Heart right ventricle (tissue), 16 donors: ENCODE results near the gene KCNE2. TPM values are rescaled to one million over a fixed set of nuclear protein-coding genes. Genes with fewer than 3 reads are reported as not detected.

Experiments used
- ATAC-seq, 8 donors: fragments of 200-7000 bp; cut with Tn5 transposase; one replicate each; pipeline ENCODE4 v1.9.1; 2020; ENCODE audit warnings: mild to moderate bottlenecking in 8 of 8, moderate library complexity in 8 of 8, moderate number of reproducible peaks in 1 of 8
- DNase-seq, 2 donors: peaks; one replicate each; pipeline ENCODE4 v3.0.0-alpha.2; 2020
- H3K27ac ChIP-seq, 10 donors: fragments of 200-600 bp; sonication (generic) in 2 of 10; one replicate each; pipeline versions ENCODE4 v1.5.0 to v1.8.0; 2020 to 2022; ENCODE audit warnings: mild to moderate bottlenecking in 3 of 10
- H3K27me3 ChIP-seq, 7 donors: fragments of 200-600 bp; one replicate each; pipeline ENCODE4 v1.8.0; 2021 to 2022; ENCODE audit warnings: mild to moderate bottlenecking in 2 of 7
- H3K36me3 ChIP-seq, 9 donors: fragments of 200-600 bp; sonication (generic) in 1 of 9; one replicate each; pipeline versions ENCODE4 v1.5.0 to v1.8.0; 2020 to 2022; ENCODE audit warnings: mild to moderate bottlenecking in 2 of 9
- H3K4me1 ChIP-seq, 9 donors: fragments of 200-600 bp; sonication (generic) in 1 of 9; one replicate each; pipeline versions ENCODE4 v1.5.0 to v1.8.0; 2020 to 2022; ENCODE audit warnings: mild to moderate bottlenecking in 4 of 9
- H3K4me3 ChIP-seq, 10 donors: fragments of 200-600 bp; sonication (generic) in 2 of 10; one replicate each; pipeline versions ENCODE4 v1.5.0 to v1.8.0; 2020 to 2022; ENCODE audit warnings: mild to moderate bottlenecking in 7 of 10, moderate library complexity in 2 of 10
- H3K9me3 ChIP-seq, 11 donors: fragments of 200-600 bp in 10 of 11; sonication (generic) in 2 of 11; one replicate each; pipeline versions ENCODE4 v1.5.0 to v1.8.0; 2013 to 2022; ENCODE audit warnings: mild to moderate bottlenecking in 2 of 11, control low read depth in 1 of 11, moderate library complexity in 1 of 11
- CTCF ChIP-seq, 9 donors: fragments of 200-600 bp; sonication (generic) in 2 of 9; IDR thresholded peaks; one replicate each; pipeline versions ENCODE4 v1.5.0 to v1.8.0; 2021 to 2022; ENCODE audit warnings: antibody characterized with exemption in 9 of 9, mild to moderate bottlenecking in 5 of 9, moderate library complexity in 1 of 9
- WGBS, 2 donors: extraction: QIAGEN DNeasy Blood & Tissue Kit; methylation state at CpG; one replicate each; pipeline ENCODE4 v1.1.7; 2013; ENCODE audit warnings: inconsistent platforms in 1 of 2; 5-methylcytosine and 5-hydroxymethylcytosine counted together
- intact Hi-C, 10 donors: fragments of 100-400 bp; cut with DNase I; formaldehyde crosslinking; loops; one replicate each; pipeline versions ENCODE4 v1.11.1 to v1.14.2; 2022
- polyA plus RNA-seq, 2 donors: library from polyadenylated mRNA; stranded (reverse); fragments of 200-250 nt; gene quantifications; one replicate each; pipeline ENCODE4 v1.2.3, GENCODE V29; 2013
- total RNA-seq, 10 donors: library from RNA; stranded (reverse); fragmentation: NEBNext Ultra II Directional in 3 of 10; extraction: Animal tissue kit (Norgen Biotek cat#: 25700) in 3 of 10; gene quantifications; one replicate each; pipeline versions ENCODE4 v1.2.1 to v1.2.4, GENCODE V29; 2021 to 2023
- donor health status: Arrhythmogenic right ventricular cardiomyopathy.
- donor health status: ischemic (EF 13 %, LVEDD 7.1; RV severe dilation, severe dysfunction).
- donor health status: healthy with polysubstance abuse.
- donor health status: DM: no; HTN: yes; CAD: no.
- donor health status: DM: no; HTN: no; CAD: no.
- donor health status: ischemic (EF 25% LVEDD 6.9; RV normal size, moderate dysfunction).
- donor health status: ischemic (EF 25% LVEDD 5.7; RV mildly dilated, moderate dysfunction).
- donor health status: healthy.
- donor health status: DM: yes; HTN: yes; CAD: no.
- donor health status: Ischemic cardiomyopathy.
- donor health status: ischemic (EF 35%, LVEDD 5.7; RV mildly dilated, moderate dysfunction).
- donor health status: nonischemic (EF 11% LVEDD 7.7; RV severe dilation, severe dysfunction).
- donor health status: DM: yes; HTN: yes; CAD: no.
- donor health status: PGD.
- donor health status: ischemic (EF 29% LVEDD 5.4; RV normal size, mild dysfunction).
- donor health status: nonischemic (EF 23%, LVEDD 6.1; RV moderate dilation, normal function).

The KCNE2 gene
- total and polyA plus RNA-seq, 12 donors, result 0.04 to 0.73 TPM; not detected in 10

DNA sequence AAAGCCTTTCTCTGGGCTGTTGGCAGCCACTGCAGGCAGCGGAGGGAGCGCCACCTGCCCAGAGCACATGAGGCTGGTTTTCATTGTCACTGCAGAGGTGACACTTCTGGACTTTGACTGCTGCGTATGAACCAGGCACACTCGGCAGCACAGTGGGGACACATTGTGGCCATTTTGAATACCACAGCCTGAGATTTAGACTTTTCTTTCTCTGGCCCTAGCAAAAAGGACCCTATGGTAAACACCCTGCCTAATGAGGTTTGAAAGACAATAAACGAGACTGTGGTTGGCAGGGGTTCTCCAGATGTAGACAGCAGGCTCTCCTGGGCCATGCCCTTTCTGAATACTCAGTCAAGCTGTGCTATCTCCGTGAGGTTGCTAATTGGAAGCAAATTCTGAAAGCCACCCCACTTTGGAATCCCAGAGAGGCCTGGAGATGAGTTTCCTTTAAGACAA, 12.0 kb upstream of the KCNE2 start:
- 23 to 32% methylated on average over 6 of the region's 6 CpGs for WGBS, 2 donors
- H3K4me1 ChIP-seq, result peaks cover 0 to 21% (median 5%) of the 10 kb centered on the region in 9 donors
- peak; percentile 55 to 82 (median 69) for TF ChIP-seq CTCF (IDR thresholded peaks at IDR 0.05)
- intact Hi-C loops, result loop anchor here in 7 of 10 donors (1.0 to 2.0 kb wide), 3 partner anchors 427 to 429 kb away; no protein-coding TSS in a partner anchor
- ATAC-seq (peak; percentile 77 to 93 (median 80)), DNase-seq (peak; percentile 34 to 50)
- H3K27me3 ChIP-seq, result peaks cover 0 to 6% (median 0%) of the 10 kb centered on the region in 7 donors
- no peaks in the 10 kb centered on the region for H3K36me3 ChIP-seq
- no peak overlapping the region for H3K27ac ChIP-seq
- no peaks in the 10 kb centered on the region for H3K9me3 ChIP-seq
- no peak overlapping the region for H3K4me3 ChIP-seq

- intact Hi-C loops, result no loop called here
- peaks cover 0 to 6% (median 0%) of the 10 kb centered on the region in 7 donors for H3K27me3 ChIP-seq
- peaks cover 0 to 13% (median 5%) of the 10 kb centered on the region in 9 donors for H3K4me1 ChIP-seq
- H3K27ac ChIP-seq, result no peak overlapping the region
- no peak for ATAC-seq
- no peaks in the 10 kb centered on the region for H3K36me3 ChIP-seq
- H3K4me3 ChIP-seq, result no peak overlapping the region
- WGBS, 2 donors, result 87 to 90% methylated on average over 4 of the region's 4 CpGs
- H3K9me3 ChIP-seq, result peaks cover 0 to under 1% (median 0%) of the 10 kb centered on the region in 11 donors
- DNase-seq, result no peak
- no peak for TF ChIP-seq CTCF (IDR thresholded peaks at IDR 0.05)
These were observed 11.2 kb upstream of the KCNE2 start for GRCh38 chr21:34352556-34352955.

DNA sequence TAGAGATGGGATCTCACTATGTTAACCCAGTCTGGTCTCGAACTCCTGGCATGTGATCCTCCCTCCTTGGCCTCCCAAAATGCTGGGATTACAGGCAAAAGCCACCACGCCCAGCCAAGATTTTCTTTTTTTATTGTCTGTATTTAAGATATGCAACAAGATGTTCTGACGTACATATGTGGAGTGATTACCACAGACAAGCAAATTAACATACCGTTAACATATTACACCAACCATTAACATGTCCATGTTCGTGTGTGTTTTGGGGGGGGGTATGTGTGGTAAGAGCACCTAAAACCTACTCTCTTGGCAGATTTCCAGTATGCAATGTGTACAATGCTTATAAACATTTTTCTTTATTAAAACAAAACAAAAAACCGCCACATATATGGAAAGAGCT, 10.6 kb upstream of the KCNE2 start:
- peaks cover 0 to 8% (median 0%) of the 10 kb centered on the region in 9 donors for H3K4me1 ChIP-seq
- DNase-seq, result no peak
- no peak overlapping the region for H3K27ac ChIP-seq
- H3K4me3 ChIP-seq, result no peak overlapping the region
- H3K36me3 ChIP-seq, result no peaks in the 10 kb centered on the region
- ATAC-seq, result no peak
- intact Hi-C loops, result no loop called here
- TF ChIP-seq CTCF (IDR thresholded peaks at IDR 0.05), result no peak
- peaks cover 0 to 6% (median 0%) of the 10 kb centered on the region in 7 donors for H3K27me3 ChIP-seq
- H3K9me3 ChIP-seq, result peaks cover 0 to 6% (median 0%) of the 10 kb centered on the region in 11 donors
- WGBS, 2 donors, result 93 to 97% methylated on average over 6 of the region's 6 CpGs

- Histone ChIP-seq H3K27me3 (peaks cover 0 to 6% (median 0%) of the 10 kb centered on the region in 7 donors), H3K27ac (no peak overlapping the region), H3K9me3 (peaks cover 0 to 10% (median 0%) of the 10 kb centered on the region in 11 donors), H3K36me3 (no peaks in the 10 kb centered on the region), H3K4me1 (peaks cover 0 to 8% (median 0%) of the 10 kb centered on the region in 9 donors), H3K4me3 (no peak overlapping the region)
- TF ChIP-seq CTCF (IDR thresholded peaks at IDR 0.05), result no peak
- intact Hi-C loops, result no loop called here
- 47 to 57% methylated on average over 4 of the region's 4 CpGs for WGBS, 2 donors
- no peak for DNase-seq
- peak in 5 of 8 donors; percentile 65 to 87 (median 77) for ATAC-seq
These were observed 9.0 kb upstream of the KCNE2 start for GRCh38 chr21:34354836-34355235.
